HG03565 (cell line): ENCODE results near the gene CD82.

Experiments
- ATAC-seq: cut with Tn5 transposase; IDR thresholded peaks from one replicate; pipeline ENCODE4 v1.9.1; 2021; ENCODE audit warnings: mild to moderate bottlenecking, moderate library complexity; ENCODE audit not compliant: unreplicated experiment

CD82 gene

GRCh38 chr11:44574610-44575287 is 9.3 kb downstream of the CD82 start:
- peak; percentile 40 for ATAC-seq

GRCh38 chr11:44575288-44575672 is 9.8 kb downstream of the CD82 start:
- no peak for ATAC-seq

- ATAC-seq: no peak
Observed at GRCh38 chr11:44575962-44576361, 10.5 kb downstream of the CD82 start.

GRCh38 chr11:44576656-44577055 is 11.2 kb downstream of the CD82 start:
- ATAC-seq: no peak

- no peak for ATAC-seq
Observed at GRCh38 chr11:44577231-44577830, 11.9 kb downstream of the CD82 start.

- peak; percentile 46 for ATAC-seq
Observed at GRCh38 chr11:44578279-44578678, 12.8 kb downstream of the CD82 start.

GRCh38 chr11:44579302-44579761 is 13.9 kb downstream of the CD82 start:
- no peak for ATAC-seq

- ATAC-seq: no peak
Observed at GRCh38 chr11:44580701-44581100, 15.2 kb downstream of the CD82 start.

- ATAC-seq: no peak
Observed at GRCh38 chr11:44581246-44581645, 15.8 kb downstream of the CD82 start.

- no peak for ATAC-seq
Observed at GRCh38 chr11:44582641-44583352, 17.3 kb downstream of the CD82 start.

GRCh38 chr11:44583353-44583669 is 17.8 kb downstream of the CD82 start:
- no peak for ATAC-seq

- no peak for ATAC-seq
Observed at GRCh38 chr11:44585421-44585820, 20.0 kb downstream of the CD82 start.

GRCh38 chr11:44589301-44589700 is 23.8 kb downstream of the CD82 start:
- ATAC-seq: no peak

GRCh38 chr11:44590769-44591168 is 25.3 kb downstream of the CD82 start:
- ATAC-seq: no peak

- ATAC-seq: no peak
Observed at GRCh38 chr11:44591557-44591956, 26.1 kb downstream of the CD82 start.

GRCh38 chr11:44592125-44592940 is 26.9 kb downstream of the CD82 start:
- no peak for ATAC-seq

GRCh38 chr11:44593251-44593650 is 27.8 kb downstream of the CD82 start:
- no peak for ATAC-seq

- ATAC-seq: no peak
Observed at GRCh38 chr11:44595006-44595405, 29.5 kb downstream of the CD82 start.

GRCh38 chr11:44595964-44596381 is 30.5 kb downstream of the CD82 start:
- ATAC-seq: no peak

- ATAC-seq: peak; percentile 35
Observed at GRCh38 chr11:44596525-44597276, 31.2 kb downstream of the CD82 start.
